AML-193 (cell line): ENCODE results near the gene NBEAL1.
"Not testable (repeated sequence)": the region's sequence is repeated elsewhere in the genome, so short reads cannot be mapped to it uniquely, and the experiment has no call there.

Experiments used
- DNase-seq, 2 experiments: peaks; one replicate each; lab custom pipeline; 2025; lab: John Stamatoyannopoulos, UW

The NBEAL1 gene

GRCh38 chr2:203014456-203015199 is at the start of gene NBEAL1:
Gene NBEAL1, plus strand, starts transcription at chr2:203014875. Its CDS starts 1,510 bp downstream, at chr2:203016385.
- DNase-seq = peak; percentile 67 to 81

GRCh38 chr2:202965810-202966460 is 48.7 kb upstream of the NBEAL1 start:
- DNase-seq = no peak

GRCh38 chr2:202969404-202969803 is 45.3 kb upstream of the NBEAL1 start:
- DNase-seq = not testable (repeated sequence)

DNA sequence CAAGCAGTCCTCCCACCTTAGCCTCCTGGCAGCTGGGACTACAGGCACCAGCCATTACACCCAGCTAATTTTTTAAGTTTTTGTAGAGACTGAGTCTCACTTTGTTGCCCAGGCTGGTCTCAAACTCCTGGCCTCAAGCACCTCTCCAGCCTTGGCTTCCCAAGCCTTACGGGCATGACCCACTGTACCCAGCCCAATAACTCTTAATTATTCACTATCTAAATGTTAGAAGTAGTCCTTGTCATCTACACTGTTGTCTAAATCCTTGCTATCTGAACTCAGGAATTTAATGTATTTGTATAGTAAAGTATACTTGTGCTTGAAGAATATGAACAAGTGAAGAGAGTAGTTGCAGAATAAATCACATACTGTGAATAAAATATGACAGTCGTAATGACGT is 37.9 kb upstream of the NBEAL1 start:
- DNase-seq = no peak

DNA sequence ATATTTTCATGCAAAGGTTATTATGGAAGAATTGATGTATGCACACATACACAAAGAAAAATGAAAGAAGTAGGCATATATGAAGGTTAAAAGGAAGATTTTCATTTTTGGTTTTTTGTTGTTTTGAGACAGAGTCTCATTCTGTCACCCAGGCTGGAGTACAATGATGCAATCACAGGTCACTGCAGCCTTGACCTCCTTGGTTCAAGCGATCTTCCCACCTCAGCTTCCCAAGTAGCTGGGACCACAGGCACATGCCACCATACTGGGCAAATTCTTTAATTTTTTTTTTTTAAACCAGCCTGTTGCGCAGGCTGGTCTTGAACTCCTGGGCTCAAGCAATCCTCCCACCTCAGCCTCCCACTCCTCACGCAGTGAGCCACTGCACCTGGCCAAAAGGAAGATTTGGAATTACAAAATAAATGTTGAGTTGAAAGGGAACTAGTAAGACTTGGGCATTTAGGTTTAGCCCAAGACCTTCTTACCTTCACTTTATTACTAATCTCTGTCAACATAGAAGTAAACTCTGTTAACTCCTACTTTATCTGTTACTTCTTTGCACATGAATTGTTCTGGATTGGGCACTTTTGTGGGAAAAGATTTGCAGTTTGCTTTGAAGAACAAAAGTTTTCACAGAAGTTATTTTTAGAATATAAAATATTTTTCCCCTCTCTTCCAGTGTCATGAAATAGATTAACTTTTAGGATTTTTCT is 31.7 kb upstream of the NBEAL1 start:
- no peak for DNase-seq

- DNase-seq = no peak
These were observed 24.9 kb upstream of the NBEAL1 start for GRCh38 chr2:202989749-202990148.

GRCh38 chr2:202990501-202990900 is 24.2 kb upstream of the NBEAL1 start:
- no peak for DNase-seq

GRCh38 chr2:202997113-202997512 is 17.6 kb upstream of the NBEAL1 start:
- DNase-seq = peak; percentile 81 to 89

DNA sequence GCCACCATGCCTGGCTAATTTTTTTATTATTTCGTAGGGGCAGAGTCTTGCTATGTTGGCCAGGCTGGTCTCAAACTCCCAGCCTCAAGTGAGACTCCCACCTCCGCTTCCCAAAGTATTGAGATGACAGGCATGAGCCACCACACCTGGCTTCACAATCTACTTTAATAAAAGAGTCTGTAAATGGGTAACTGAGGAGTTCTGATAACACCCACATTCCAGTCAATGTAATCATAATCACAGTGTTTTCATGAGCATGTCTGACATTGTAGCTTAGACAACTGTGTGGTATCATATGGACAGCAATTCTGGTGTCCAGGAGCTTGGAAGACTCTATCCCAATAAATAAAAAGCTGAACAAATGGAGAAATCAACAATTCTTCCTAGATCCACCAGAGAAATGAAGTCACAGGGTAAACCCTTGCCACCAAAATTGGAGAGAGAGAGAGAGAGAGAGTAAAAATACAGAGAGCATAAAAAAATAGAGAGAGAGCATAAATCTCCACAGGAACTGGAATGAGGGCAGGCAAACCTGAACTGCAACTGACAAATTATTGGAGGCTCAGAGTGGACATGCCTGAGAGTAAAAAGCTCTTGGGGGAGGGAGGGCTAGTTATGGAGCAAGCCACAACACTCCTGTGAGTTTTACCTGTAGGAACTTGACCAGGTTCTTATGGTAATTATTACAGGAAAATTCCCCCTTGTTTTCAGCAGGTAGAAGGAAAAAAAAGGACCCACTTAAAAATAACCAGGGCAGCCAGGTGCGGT is 12.4 kb upstream of the NBEAL1 start:
- DNase-seq = no peak

GRCh38 chr2:203003716-203004115 is 11.0 kb upstream of the NBEAL1 start:
- no peak for DNase-seq

DNA sequence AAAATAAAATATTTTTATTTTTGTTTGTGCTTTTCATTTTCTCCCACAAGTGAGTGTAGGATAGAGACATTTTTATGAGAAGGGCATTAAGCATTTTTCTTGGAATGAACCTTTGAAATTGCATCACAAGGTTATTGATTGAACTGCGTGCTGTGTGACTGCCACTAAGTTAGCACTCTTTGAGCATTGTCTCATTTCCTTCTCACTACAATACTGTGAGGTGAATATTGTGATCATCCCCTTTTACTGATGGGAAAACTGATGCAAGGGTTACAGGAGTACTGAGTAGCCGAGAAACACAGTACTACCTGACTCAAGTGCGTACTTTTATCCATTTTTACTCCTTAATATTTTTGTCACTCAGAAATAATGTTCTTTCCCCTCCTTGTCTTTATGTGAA is 2.0 kb downstream of the NBEAL1 start:
- DNase-seq = no peak

DNA sequence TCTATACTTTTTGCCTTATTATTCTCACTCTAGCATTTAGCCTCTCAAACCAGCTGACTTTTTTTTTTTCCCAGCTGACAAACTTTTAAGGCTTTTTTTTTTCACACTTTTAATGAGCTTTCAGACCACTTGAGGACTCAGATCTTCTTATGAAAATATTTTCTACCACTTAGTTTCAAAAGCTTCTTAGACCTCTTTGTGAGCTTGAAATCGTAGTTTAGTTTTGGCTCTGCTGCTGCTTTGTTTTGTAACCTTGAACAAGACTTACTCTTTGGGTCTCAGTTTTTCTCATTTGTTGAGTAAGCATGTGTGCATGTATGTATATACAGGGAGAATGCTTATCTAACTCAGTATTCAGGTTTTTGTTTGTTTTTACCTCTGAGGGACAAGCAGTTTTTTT is 3.5 kb downstream of the NBEAL1 start:
- DNase-seq = no peak

GRCh38 chr2:203019142-203019541 is 4.5 kb downstream of the NBEAL1 start:
- no peak for DNase-seq

GRCh38 chr2:203021991-203022390 is 7.3 kb downstream of the NBEAL1 start:
- no peak for DNase-seq

DNA sequence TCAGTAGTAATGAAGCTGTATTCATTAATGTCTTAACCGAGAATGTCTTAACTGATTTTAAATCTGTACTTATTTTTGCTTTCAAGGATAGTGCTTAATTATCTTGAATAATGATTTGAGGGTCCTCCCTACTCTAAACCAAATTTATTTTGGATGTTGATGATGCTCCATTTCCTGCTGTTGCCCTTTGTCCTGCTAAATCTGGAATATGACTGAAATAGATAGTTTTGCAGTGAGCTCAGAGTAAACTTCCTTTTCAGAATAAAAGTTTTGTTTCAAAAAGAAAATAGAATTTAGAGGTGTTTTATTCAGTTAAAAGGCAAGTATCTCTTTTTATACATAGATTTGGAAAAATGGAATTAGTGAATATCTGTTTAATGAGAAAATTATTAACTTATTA is 8.1 kb downstream of the NBEAL1 start:
- DNase-seq = no peak

GRCh38 chr2:203025592-203025991 is 10.9 kb downstream of the NBEAL1 start:
- no peak for DNase-seq

DNA sequence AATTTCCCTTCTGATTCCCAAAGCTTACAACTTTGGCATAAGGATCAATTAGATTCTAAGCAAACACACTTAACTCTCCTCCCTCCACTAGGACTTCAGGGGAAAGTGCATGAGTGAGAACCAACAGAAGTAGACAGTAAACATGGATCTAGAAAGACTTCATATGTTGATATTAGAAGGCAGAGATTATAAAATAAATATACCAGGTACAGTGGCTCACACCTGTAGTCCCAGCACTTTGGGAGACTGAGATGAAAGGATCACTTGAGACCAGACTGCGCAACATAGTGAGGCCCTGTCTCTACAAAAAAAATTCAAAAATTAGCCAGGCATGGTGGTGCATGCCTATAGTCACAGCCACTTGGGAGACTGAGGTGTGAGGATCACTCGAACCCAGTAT is 15.9 kb downstream of the NBEAL1 start:
- no peak for DNase-seq

DNA sequence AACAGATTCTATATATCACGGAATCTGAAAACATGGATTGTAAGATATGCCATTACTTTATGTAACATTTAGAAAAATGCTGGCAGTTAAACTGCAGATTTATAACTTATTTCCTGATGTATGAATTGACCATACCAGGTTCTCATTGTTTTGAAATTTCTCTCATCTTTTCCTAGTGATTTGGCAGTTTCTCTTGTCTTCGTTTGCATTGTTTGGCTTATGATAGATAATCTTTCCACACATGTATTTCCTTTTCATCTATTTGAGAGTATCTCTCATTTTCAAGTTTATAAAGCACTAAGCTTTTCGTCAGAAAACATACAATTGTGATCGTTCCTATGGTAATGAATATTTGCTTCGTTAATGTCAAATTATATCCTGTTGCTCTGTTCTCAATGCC is 16.3 kb downstream of the NBEAL1 start:
- no peak for DNase-seq

DNA sequence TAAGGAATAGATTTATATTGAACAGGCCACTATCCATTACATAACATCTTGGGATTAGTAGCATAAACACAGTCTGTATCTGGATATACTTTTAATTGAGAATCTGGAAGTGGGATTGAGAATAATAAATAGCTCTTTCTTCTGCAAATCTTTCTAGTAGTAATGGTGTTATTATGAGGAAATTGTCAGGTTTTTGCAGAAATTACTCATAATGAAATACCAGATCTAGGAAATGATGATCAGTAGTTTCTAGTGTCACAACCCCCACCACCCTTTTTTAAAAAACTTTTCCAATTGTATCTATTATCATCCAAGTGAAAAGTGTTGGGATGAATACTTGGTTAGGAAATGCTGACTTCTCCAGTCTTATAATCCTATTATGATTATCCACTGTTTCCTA is 18.7 kb downstream of the NBEAL1 start:
- DNase-seq = no peak

DNA sequence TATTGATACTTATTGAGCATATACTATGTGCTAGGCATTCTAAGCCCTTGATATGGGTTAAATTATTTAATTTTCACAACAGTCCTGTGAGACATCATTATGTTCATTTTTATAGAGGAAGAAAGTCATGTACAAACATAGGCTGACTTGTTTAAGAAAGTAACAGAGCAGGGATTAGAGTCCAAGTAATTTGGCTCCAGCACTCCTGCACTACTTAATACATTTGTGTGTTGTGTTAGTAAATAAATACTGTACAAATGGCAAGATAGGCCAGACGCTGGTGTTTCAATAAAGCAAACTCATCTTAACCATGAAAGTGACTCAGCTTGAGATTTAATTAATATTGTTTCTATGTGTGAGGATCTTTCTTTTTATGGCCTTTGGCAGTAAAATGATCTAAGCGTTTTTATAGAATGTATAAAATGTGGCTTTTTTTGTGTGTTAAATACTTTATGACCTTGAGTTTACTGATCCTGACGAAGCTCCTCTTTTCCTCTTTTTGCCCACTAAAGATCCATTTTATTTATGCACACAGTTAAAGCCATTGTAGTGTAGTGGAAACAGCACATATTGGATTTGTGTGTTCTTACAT is 21.3 kb downstream of the NBEAL1 start:
- DNase-seq = no peak

DNA sequence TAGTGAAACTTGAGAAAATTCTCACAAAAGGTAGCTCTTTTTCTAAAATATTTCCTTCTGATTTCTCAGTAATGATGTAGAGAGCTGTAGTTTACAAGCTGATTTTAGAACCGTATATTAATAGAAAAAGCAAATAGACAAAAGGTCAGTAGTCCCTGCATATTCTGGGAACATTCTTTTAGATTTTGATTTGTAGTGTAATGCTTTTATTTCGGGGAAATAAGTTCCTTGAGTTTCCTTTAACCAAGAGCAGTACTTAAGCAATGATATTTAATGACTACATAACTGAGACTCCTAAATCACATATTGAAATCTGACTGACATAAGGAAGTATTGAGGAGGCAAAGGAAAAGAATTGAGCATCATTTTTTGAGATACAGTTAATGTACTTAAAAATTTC is 22.4 kb downstream of the NBEAL1 start:
- no peak for DNase-seq

GRCh38 chr2:203038586-203038985 is 23.9 kb downstream of the NBEAL1 start:
- no peak for DNase-seq
